Endometrium (tissue), 2 donors: Measurements from ENCODE around the gene CLCN1.

Experiments used
- FAIRE-seq: peaks from 2 replicates; lab custom pipeline; 2012; peaks lifted over from hg19 to GRCh38; lab: Jason Lieb, UNC
- donor health status: control.
- donor health status: control.

Gene CLCN1

GRCh38 chr7:143367972-143368371, 52.1 kb downstream of the CLCN1 start:
- no peak for FAIRE-seq

- FAIRE-seq = no peak
Measured at GRCh38 chr7:143368387-143368786, 52.5 kb downstream of the CLCN1 start.

GRCh38 chr7:143369678-143370651, 54.1 kb downstream of the CLCN1 start:
- no peak for FAIRE-seq

- FAIRE-seq = no peak
Measured at GRCh38 chr7:143372070-143372469, 56.2 kb downstream of the CLCN1 start.

- no peak for FAIRE-seq
Measured at GRCh38 chr7:143373255-143373794, 57.4 kb downstream of the CLCN1 start.

GRCh38 chr7:143374561-143374960, 58.6 kb downstream of the CLCN1 start:
- FAIRE-seq = no peak

GRCh38 chr7:143375298-143376034, 59.6 kb downstream of the CLCN1 start:
- no peak for FAIRE-seq

GRCh38 chr7:143376396-143376795, 60.5 kb downstream of the CLCN1 start:
- FAIRE-seq = no peak

- no peak for FAIRE-seq
Measured at GRCh38 chr7:143379611-143380259, 63.8 kb downstream of the CLCN1 start.

GRCh38 chr7:143380260-143380645, 64.3 kb downstream of the CLCN1 start:
- no peak for FAIRE-seq

- FAIRE-seq = no peak
Measured at GRCh38 chr7:143380646-143381426, 64.9 kb downstream of the CLCN1 start, which contains the start of gene ZYX. ZYX (plus strand) TSS chr7:143381345; CDS start chr7:143381572, 227 bp downstream.

- FAIRE-seq = no peak
Measured at GRCh38 chr7:143381427-143382125, 65.7 kb downstream of the CLCN1 start.

- FAIRE-seq = no peak
Measured at GRCh38 chr7:143382126-143382790, 66.3 kb downstream of the CLCN1 start.

- FAIRE-seq = no peak
Measured at GRCh38 chr7:143382791-143383641, 67.1 kb downstream of the CLCN1 start.

- no peak for FAIRE-seq
Measured at GRCh38 chr7:143383642-143383957, 67.7 kb downstream of the CLCN1 start.

- no peak for FAIRE-seq
Measured at GRCh38 chr7:143384148-143384547, 68.2 kb downstream of the CLCN1 start.

GRCh38 chr7:143384661-143385631, 69.0 kb downstream of the CLCN1 start:
- no peak for FAIRE-seq
